ENCODE measurements around the gene LINC01488.

LINC01488 gene

DNA sequence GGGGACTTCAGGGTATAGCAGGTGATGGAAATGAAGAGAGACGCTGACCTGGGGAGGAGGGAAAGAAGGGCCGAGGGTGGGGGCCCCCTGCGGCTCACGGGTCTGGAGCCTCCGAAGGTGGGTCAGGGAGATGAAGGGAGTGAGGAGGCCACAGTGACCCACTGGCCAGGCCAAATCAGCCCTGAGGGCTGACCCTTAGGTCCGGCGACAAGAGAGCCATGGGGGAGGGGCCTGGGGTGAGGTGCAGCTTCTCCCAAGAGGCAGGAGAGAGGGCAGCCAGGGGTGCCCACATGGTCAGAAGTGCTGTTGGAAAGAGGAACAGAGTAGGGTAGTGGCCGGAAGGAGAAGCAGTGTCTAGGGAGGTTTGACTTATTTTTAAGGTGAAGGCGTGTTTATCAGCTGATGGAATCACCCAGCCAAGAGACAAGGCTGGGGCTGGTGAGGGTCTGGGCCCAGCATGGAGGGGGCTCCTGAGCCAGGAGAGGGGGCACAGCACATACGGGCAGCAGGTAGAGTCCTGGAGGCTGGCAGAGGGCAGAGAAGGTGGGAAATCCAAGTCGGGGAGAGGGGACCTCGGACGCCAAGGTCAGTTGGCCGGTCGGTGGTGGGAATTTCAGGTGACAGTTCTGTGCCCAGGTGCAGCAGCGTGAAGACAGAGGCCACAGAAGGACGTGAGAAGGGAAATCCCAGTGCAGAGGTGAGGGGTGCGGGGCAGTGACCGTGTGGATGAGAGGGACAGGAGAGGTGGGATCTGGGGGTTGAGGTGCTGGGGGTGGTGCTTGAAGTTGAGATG, 49.0 kb downstream of the LINC01488 start:
- no peak overlapping the region for H3K14ac ChIP-seq (ENCODE audit: low read length)
- no peak overlapping the region for H4K12ac ChIP-seq (ENCODE audit: low read depth, low read length)
- H2BK12ac ChIP-seq (ENCODE audit: low read length) = no peak overlapping the region
- no peak overlapping the region for H4K8ac ChIP-seq (ENCODE audit: low read depth, low read length)
- no peaks in the 10 kb centered on the region for H3K79me2 ChIP-seq (ENCODE audit: control insufficient read depth, insufficient read depth, low read length, poor library complexity)
- H3K23ac ChIP-seq (ENCODE audit: low read length) = no peak overlapping the region
- no peak overlapping the region for H4K91ac ChIP-seq (ENCODE audit: low read depth, low read length)
- H3K36me3 ChIP-seq (ENCODE audit: control insufficient read depth in 1 of 2, insufficient read depth in 2 of 2, low read length in 2 of 2) = no peaks in the 10 kb centered on the region
- no peak overlapping the region for H2AK5ac ChIP-seq (ENCODE audit: low read length)
- no peak overlapping the region for H2AFZ ChIP-seq (ENCODE audit: insufficient read depth, low read length, poor library complexity)
- no peak overlapping the region for H3K18ac ChIP-seq (ENCODE audit: low read length)
- H3K4me2 ChIP-seq (ENCODE audit: low read length) = no peak overlapping the region
- no peak overlapping the region for H3K9ac ChIP-seq (ENCODE audit: low read length)
- H3K4ac ChIP-seq (ENCODE audit: low read depth, low read length) = no peak overlapping the region
- no peaks in the 10 kb centered on the region for H3K4me1 ChIP-seq (ENCODE audit: control insufficient read depth in 1 of 2, insufficient read depth in 2 of 2, low read length in 2 of 2)
- H3K79me1 ChIP-seq (ENCODE audit: low read length) = no peaks in the 10 kb centered on the region
- no peak overlapping the region for H2BK5ac ChIP-seq (ENCODE audit: low read depth, low read length, poor library complexity)
- H2BK120ac ChIP-seq (ENCODE audit: insufficient read depth, low read length, poor library complexity) = no peak overlapping the region
- H3K9me3 ChIP-seq (ENCODE audit: insufficient read depth, low read depth, low read length) = no peaks in the 10 kb centered on the region
- WGBS (ENCODE audit: extremely low coverage, insufficient coverage, insufficient read length) = no CpG with 5 or more reads among the region's 19 CpGs
- H3K4me3 ChIP-seq (ENCODE audit: low read depth, low read length) = no peak overlapping the region
- H3K27ac ChIP-seq (ENCODE audit: low read depth, low read length) = no peak overlapping the region
- no peaks in the 10 kb centered on the region for H3K27me3 ChIP-seq (ENCODE audit: insufficient read depth, low read length)
- no peak for DNase-seq

DNA sequence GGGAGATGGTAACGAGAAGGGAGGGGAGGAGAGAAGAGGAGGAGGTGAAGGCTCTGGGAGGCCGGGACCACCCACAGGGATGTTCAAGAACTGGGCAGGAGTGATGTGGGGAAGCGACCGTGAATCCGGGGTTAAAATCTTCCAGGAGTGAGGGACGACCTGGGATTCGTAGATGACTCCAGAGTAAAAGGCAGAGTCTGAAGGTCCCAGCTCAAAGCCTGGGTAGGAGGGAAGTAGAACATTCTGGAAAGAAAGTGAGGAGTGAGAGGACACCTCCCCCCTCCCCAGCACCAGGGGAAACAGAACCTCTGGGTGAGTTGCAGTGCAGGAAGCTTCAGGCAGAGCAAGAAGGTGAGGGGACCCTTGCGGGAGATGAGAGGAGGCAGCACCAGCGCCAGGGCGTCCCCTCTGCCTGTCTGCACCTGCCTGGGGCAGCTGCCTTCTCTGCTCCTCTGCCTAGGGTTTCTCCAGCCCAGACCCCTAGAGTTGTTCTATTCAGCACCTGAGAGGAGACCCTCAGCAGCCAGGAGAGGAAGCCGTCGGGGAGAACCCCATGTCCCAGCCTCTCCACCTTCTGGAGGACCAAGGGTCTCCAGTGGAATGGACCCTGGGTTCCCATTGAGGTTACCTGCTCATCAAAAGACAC, 49.7 kb downstream of the LINC01488 start:
- Histone ChIP-seq H3K4me2 (ENCODE audit: low read length) (no peak overlapping the region), H2AFZ (ENCODE audit: insufficient read depth, low read length, poor library complexity) (no peak overlapping the region)
- no peak for DNase-seq

DNA sequence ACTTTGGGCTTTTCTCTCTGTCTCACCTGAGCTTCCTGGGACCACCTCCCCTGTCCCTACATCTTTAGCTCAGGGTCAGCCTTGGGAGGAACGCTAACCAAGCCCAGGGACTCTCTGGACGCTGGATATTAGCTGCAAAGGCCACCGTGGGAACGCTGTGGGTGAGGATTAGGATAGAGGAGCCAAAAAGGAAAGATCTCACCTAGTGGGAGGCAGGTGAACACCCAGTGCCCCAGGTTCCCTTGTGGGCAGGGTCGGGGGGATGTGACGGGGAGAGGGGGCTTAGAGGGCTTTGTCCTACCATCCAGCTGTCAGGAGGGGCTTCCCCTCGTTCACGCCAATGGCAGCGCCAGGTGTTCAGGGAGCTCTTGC, 50.2 kb downstream of the LINC01488 start:
- no peak overlapping the region for H4K12ac ChIP-seq (ENCODE audit: low read depth, low read length)
- H2AFZ ChIP-seq (ENCODE audit: insufficient read depth, low read length, poor library complexity) = no peak overlapping the region
- no peak overlapping the region for H2AK5ac ChIP-seq (ENCODE audit: low read length)

More for the DNA sequence above, 49.7 kb downstream of the LINC01488 start:
- Histone ChIP-seq H4K8ac (ENCODE audit: low read depth, low read length) (no peak overlapping the region), H2BK120ac (ENCODE audit: insufficient read depth, low read length, poor library complexity) (no peak overlapping the region), H2AK5ac (ENCODE audit: low read length) (no peak overlapping the region), H3K27me3 (ENCODE audit: insufficient read depth, low read length) (no peaks in the 10 kb centered on the region), H3K4me1 (ENCODE audit: control insufficient read depth in 1 of 2, insufficient read depth in 2 of 2, low read length in 2 of 2) (no peaks in the 10 kb centered on the region), H3K36me3 (ENCODE audit: control insufficient read depth in 1 of 2, insufficient read depth in 2 of 2, low read length in 2 of 2) (no peaks in the 10 kb centered on the region), H3K4ac (ENCODE audit: low read depth, low read length) (no peak overlapping the region), H3K9ac (ENCODE audit: low read length) (no peak overlapping the region), H3K79me1 (ENCODE audit: low read length) (no peaks in the 10 kb centered on the region), H4K12ac (ENCODE audit: low read depth, low read length) (no peak overlapping the region), H3K79me2 (ENCODE audit: control insufficient read depth, insufficient read depth, low read length, poor library complexity) (no peaks in the 10 kb centered on the region), H3K23ac (ENCODE audit: low read length) (no peak overlapping the region), H4K91ac (ENCODE audit: low read depth, low read length) (no peak overlapping the region), H2BK12ac (ENCODE audit: low read length) (no peak overlapping the region), H3K4me3 (ENCODE audit: low read depth, low read length) (no peak overlapping the region), H2BK5ac (ENCODE audit: low read depth, low read length, poor library complexity) (no peak overlapping the region), H3K9me3 (ENCODE audit: insufficient read depth, low read depth, low read length) (no peaks in the 10 kb centered on the region), H3K27ac (ENCODE audit: low read depth, low read length) (no peak overlapping the region), H3K14ac (ENCODE audit: low read length) (no peak overlapping the region), H3K18ac (ENCODE audit: low read length) (no peak overlapping the region)
- WGBS (ENCODE audit: extremely low coverage, insufficient coverage, insufficient read length) = 100% methylated on average over 1 of the region's 12 CpGs

DNA sequence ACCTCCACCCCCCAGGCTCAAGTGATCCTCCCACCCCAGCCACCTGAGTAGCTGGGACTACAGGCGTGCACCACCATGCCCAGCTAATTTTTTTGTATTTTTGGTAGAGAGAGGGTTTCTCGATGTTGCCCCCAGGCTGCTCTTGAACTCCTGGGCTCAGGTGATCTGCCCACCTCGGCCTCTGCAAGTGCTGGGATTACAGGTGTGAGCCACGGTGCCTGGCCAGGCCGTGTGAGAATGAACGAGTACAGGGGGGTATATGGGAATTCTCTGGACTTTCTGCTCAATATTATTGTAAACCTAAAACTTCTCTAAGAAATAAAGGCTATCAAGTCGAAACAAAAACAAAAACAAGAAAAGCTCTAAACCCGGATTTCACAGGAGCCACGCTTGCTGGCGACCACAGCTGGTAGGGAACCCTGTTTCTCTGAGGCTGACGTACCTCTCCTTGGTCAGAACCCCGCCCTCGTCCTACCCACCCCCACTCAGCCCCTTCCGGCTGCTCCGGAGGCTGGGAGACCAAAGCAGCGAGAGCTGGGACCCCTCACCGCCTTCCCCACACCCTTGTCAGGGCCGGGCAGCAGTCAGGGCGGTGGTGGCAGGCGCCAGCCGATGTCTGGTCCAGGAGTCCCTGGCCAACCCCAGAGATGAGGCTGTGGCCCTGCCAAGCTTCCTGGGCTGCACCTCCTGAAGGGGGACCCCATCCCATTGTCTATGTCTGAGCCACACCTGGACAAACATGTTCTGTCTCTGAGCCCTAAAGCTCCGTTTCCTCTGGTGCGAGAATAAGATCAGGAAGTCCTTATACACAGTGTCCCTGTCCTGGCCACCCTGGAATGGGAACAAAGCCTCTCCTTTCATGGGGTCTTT, 52.1 kb downstream of the LINC01488 start:
- no peak for DNase-seq
- H4K91ac ChIP-seq (ENCODE audit: low read depth, low read length) = no peak overlapping the region
- no peaks in the 10 kb centered on the region for H3K79me2 ChIP-seq (ENCODE audit: control insufficient read depth, insufficient read depth, low read length, poor library complexity)
- no peak overlapping the region for H4K8ac ChIP-seq (ENCODE audit: low read depth, low read length)
- no peak overlapping the region for H2AFZ ChIP-seq (ENCODE audit: insufficient read depth, low read length, poor library complexity)
- H3K79me1 ChIP-seq (ENCODE audit: low read length) = no peaks in the 10 kb centered on the region
- H2BK12ac ChIP-seq (ENCODE audit: low read length) = no peak overlapping the region
- H3K14ac ChIP-seq (ENCODE audit: low read length) = no peak overlapping the region
- no peak overlapping the region for H3K4me3 ChIP-seq (ENCODE audit: low read depth, low read length)
- H3K9ac ChIP-seq (ENCODE audit: low read length) = no peak overlapping the region
- H3K36me3 ChIP-seq (ENCODE audit: control insufficient read depth in 1 of 2, insufficient read depth in 2 of 2, low read length in 2 of 2) = no peaks in the 10 kb centered on the region
- no CpG with 5 or more reads among the region's 23 CpGs for WGBS (ENCODE audit: extremely low coverage, insufficient coverage, insufficient read length)
- H2BK120ac ChIP-seq (ENCODE audit: insufficient read depth, low read length, poor library complexity) = no peak overlapping the region
- no peak overlapping the region for H2AK5ac ChIP-seq (ENCODE audit: low read length)
- no peaks in the 10 kb centered on the region for H3K4me1 ChIP-seq (ENCODE audit: control insufficient read depth in 1 of 2, insufficient read depth in 2 of 2, low read length in 2 of 2)
- H3K27me3 ChIP-seq (ENCODE audit: insufficient read depth, low read length) = no peaks in the 10 kb centered on the region
- H3K9me3 ChIP-seq (ENCODE audit: insufficient read depth, low read depth, low read length) = no peaks in the 10 kb centered on the region
- no peak overlapping the region for H3K4me2 ChIP-seq (ENCODE audit: low read length)
- no peak overlapping the region for H4K12ac ChIP-seq (ENCODE audit: low read depth, low read length)
- H3K27ac ChIP-seq (ENCODE audit: low read depth, low read length) = no peak overlapping the region
- no peak overlapping the region for H3K23ac ChIP-seq (ENCODE audit: low read length)
- H3K4ac ChIP-seq (ENCODE audit: low read depth, low read length) = no peak overlapping the region
- H2BK5ac ChIP-seq (ENCODE audit: low read depth, low read length, poor library complexity) = no peak overlapping the region
- no peak overlapping the region for H3K18ac ChIP-seq (ENCODE audit: low read length)

More for the DNA sequence above, 50.2 kb downstream of the LINC01488 start:
- Histone ChIP-seq H3K79me1 (ENCODE audit: low read length) (no peaks in the 10 kb centered on the region), H3K4ac (ENCODE audit: low read depth, low read length) (no peak overlapping the region), H4K91ac (ENCODE audit: low read depth, low read length) (no peak overlapping the region), H3K4me3 (ENCODE audit: low read depth, low read length) (no peak overlapping the region), H3K79me2 (ENCODE audit: control insufficient read depth, insufficient read depth, low read length, poor library complexity) (no peaks in the 10 kb centered on the region), H3K27ac (ENCODE audit: low read depth, low read length) (no peak overlapping the region), H2BK120ac (ENCODE audit: insufficient read depth, low read length, poor library complexity) (no peak overlapping the region), H4K8ac (ENCODE audit: low read depth, low read length) (no peak overlapping the region), H3K23ac (ENCODE audit: low read length) (no peak overlapping the region), H3K9ac (ENCODE audit: low read length) (no peak overlapping the region), H3K4me1 (ENCODE audit: control insufficient read depth in 1 of 2, insufficient read depth in 2 of 2, low read length in 2 of 2) (no peaks in the 10 kb centered on the region), H3K4me2 (ENCODE audit: low read length) (no peak overlapping the region), H3K27me3 (ENCODE audit: insufficient read depth, low read length) (no peaks in the 10 kb centered on the region), H2BK12ac (ENCODE audit: low read length) (no peak overlapping the region), H3K18ac (ENCODE audit: low read length) (no peak overlapping the region), H3K9me3 (ENCODE audit: insufficient read depth, low read depth, low read length) (no peaks in the 10 kb centered on the region), H2BK5ac (ENCODE audit: low read depth, low read length, poor library complexity) (no peak overlapping the region), H3K14ac (ENCODE audit: low read length) (no peak overlapping the region), H3K36me3 (ENCODE audit: control insufficient read depth in 1 of 2, insufficient read depth in 2 of 2, low read length in 2 of 2) (no peaks in the 10 kb centered on the region)
- no peak for DNase-seq
- no CpG with 5 or more reads among the region's 9 CpGs for WGBS (ENCODE audit: extremely low coverage, insufficient coverage, insufficient read length)
